Endothelial cell of umbilical vein (primary cell): ENCODE measurements around the gene RHCG. TPM values are rescaled to one million over a fixed set of nuclear protein-coding genes. Genes with fewer than 3 reads are reported as not detected.

Source experiments
- BruUV-seq: library from RNA; stranded (reverse); fragments of 400-500 nt; replicated peaks from 2 replicates; lab custom pipeline; 2021; lab: Mats Ljungman, UMichigan
- CTCF ChIA-PET: fragments of 300-600, 350-600 bp; sonication (Branson Sonifier 250); formaldehyde crosslinking; loops from one replicate; lab custom pipeline; 2021; ENCODE audit warnings: antibody characterized with exemption, inconsistent platforms; lab: Charles Lee
- POLR2A ChIA-PET: fragments of 300-600, 350-600 bp; sonication (Branson Sonifier 250); formaldehyde crosslinking; loops from one replicate; lab custom pipeline; 2021; ENCODE audit warnings: antibody characterized with exemption, inconsistent platforms; lab: Charles Lee
- DNase-seq: peaks from one replicate; pipeline ENCODE4 v3.0.0-alpha.2; 2011; ENCODE audit warnings: low read depth, low spot score
- FAIRE-seq: peaks from 2 replicates; lab custom pipeline; 2011; peaks lifted over from hg19 to GRCh38; lab: Jason Lieb, UNC
- H2AFZ ChIP-seq: 2 replicates; pipeline ENCODE4 v1.6.0; 2012; ENCODE audit warnings: low read depth, low read length, control low read depth, inconsistent platforms
- H3K27ac ChIP-seq: 2 replicates; pipeline ENCODE4 v1.5.1; 2011; ENCODE audit warnings: low read depth, mild to moderate bottlenecking, control low read depth, low read length, moderate library complexity; ENCODE audit not compliant: insufficient read depth
- H3K27me3 ChIP-seq, 2 experiments: 2 replicates each; pipeline versions ENCODE4 v1.6.0 to v1.6.1; 2011; ENCODE audit warnings: low read length in 2 of 2, mixed read lengths in 1 of 2; ENCODE audit not compliant: control insufficient read depth in 2 of 2, insufficient read depth in 2 of 2
- H3K36me3 ChIP-seq, 2 experiments: 2 replicates in 1 of 2; 3 replicates in 1 of 2; pipeline ENCODE4 v1.5.1; 2011; ENCODE audit warnings: low read length in 2 of 2, mild to moderate bottlenecking in 1 of 2, moderate library complexity in 1 of 2; ENCODE audit not compliant: control insufficient read depth in 2 of 2, insufficient read depth in 2 of 2; ENCODE audit errors: extremely low read depth in 1 of 2
- H3K4me1 ChIP-seq: 3 replicates; pipeline ENCODE4 v1.5.1; 2011; ENCODE audit warnings: mild to moderate bottlenecking, low read length; ENCODE audit not compliant: control insufficient read depth, insufficient read depth; ENCODE audit errors: extremely low read depth
- H3K4me2 ChIP-seq: 2 replicates; pipeline ENCODE4 v1.6.1; 2011; ENCODE audit warnings: low read length, control low read depth, mixed read lengths; ENCODE audit not compliant: insufficient read depth
- H3K4me3 ChIP-seq, 3 experiments: fragments of 200-600 bp in 1 of 3; sonication (generic), shearing (Covaris generic) in 1 of 3; replicated peaks in 1 of 3; 2 replicates each; pipeline ENCODE4 v1.5.1; 2011 to 2016; ENCODE audit warnings: control low read depth in 3 of 3, low read length in 3 of 3, mild to moderate bottlenecking in 2 of 3, inconsistent platforms in 1 of 3, low read depth in 1 of 3, moderate library complexity in 1 of 3; ENCODE audit not compliant: insufficient read depth in 1 of 3
- H3K79me2 ChIP-seq: 2 replicates; pipeline ENCODE4 v1.6.0; 2012; ENCODE audit warnings: low read length, inconsistent platforms; ENCODE audit not compliant: control insufficient read depth, insufficient read depth
- H3K9ac ChIP-seq: replicated peaks from 2 replicates; pipeline ENCODE3; 2011; ENCODE audit warnings: low read length, control low read depth; ENCODE audit not compliant: insufficient read depth; ENCODE audit errors: extremely low read depth
- H3K9me1 ChIP-seq: replicated peaks from 3 replicates; pipeline ENCODE4 v1.6.0; 2011; ENCODE audit warnings: mild to moderate bottlenecking, low read length; ENCODE audit not compliant: control insufficient read depth, insufficient read depth; ENCODE audit errors: extremely low read depth
- H3K9me3 ChIP-seq: replicated peaks from 2 replicates; pipeline ENCODE4 v1.5.1; 2012; ENCODE audit warnings: low read length, inconsistent platforms; ENCODE audit not compliant: control insufficient read depth, insufficient read depth
- H4K20me1 ChIP-seq: replicated peaks from 2 replicates; pipeline ENCODE3; 2011; ENCODE audit warnings: mild to moderate bottlenecking, low read length; ENCODE audit not compliant: control insufficient read depth, insufficient read depth; ENCODE audit errors: extremely low read depth
- CTCF ChIP-seq, 2 donors: IDR thresholded peaks; 1 replicate in 1 of 2; 2 replicates in 1 of 2; pipeline ENCODE4 v1.5.1; 2011; ENCODE audit warnings: low read length in 2 of 2, mild to moderate bottlenecking in 2 of 2, moderate library complexity in 2 of 2, control low read depth in 1 of 2, inconsistent platforms in 1 of 2, low read depth in 1 of 2; ENCODE audit not compliant: insufficient read depth in 1 of 2; ENCODE audit errors: extremely low read depth in 1 of 2
- EZH2 ChIP-seq: IDR thresholded peaks from 2 replicates; pipeline ENCODE4 v1.6.1; 2012; ENCODE audit warnings: borderline replicate concordance, low read depth, mild to moderate bottlenecking, moderate library complexity, low read length, inconsistent platforms; ENCODE audit not compliant: severe bottlenecking
- FOS ChIP-seq: IDR thresholded peaks from 2 replicates; pipeline ENCODE4 v1.6.1; 2011; ENCODE audit warnings: mild to moderate bottlenecking, low read length, moderate library complexity, borderline replicate concordance; ENCODE audit not compliant: insufficient read depth
- GATA2 ChIP-seq: IDR thresholded peaks from 2 replicates; pipeline ENCODE4 v1.7.0; 2011; ENCODE audit warnings: low read depth, mild to moderate bottlenecking, moderate library complexity, mixed read lengths, low read length; ENCODE audit not compliant: insufficient read length, insufficient read depth
- JUN ChIP-seq: IDR thresholded peaks from 2 replicates; pipeline ENCODE4 v1.6.1; 2011; ENCODE audit warnings: borderline replicate concordance, low read depth; ENCODE audit not compliant: insufficient read length, insufficient read depth
- MAX ChIP-seq: IDR thresholded peaks from 2 replicates; pipeline ENCODE4 v1.6.1; 2011; ENCODE audit not compliant: insufficient read depth, insufficient read length
- MYC ChIP-seq: IDR thresholded peaks from one replicate; pipeline ENCODE4 v1.6.1; 2011; ENCODE audit warnings: mild to moderate bottlenecking, low read depth, low read length
- POLR2A ChIP-seq: IDR thresholded peaks from 2 replicates; pipeline ENCODE4 v1.6.1; 2012; ENCODE audit warnings: low read depth, mild to moderate bottlenecking, control low read depth, low read length
- POLR2AphosphoS5 ChIP-seq: IDR thresholded peaks from 2 replicates; pipeline ENCODE4 v1.6.1; 2012; ENCODE audit warnings: low read depth, mild to moderate bottlenecking, control low read depth, low read length, moderate library complexity; ENCODE audit not compliant: insufficient read depth
- dilution Hi-C: fragments of 300-500 bp; cut with MboI; formaldehyde crosslinking; loops from one replicate; pipeline ENCODE4 v1.15.0; 2019; ENCODE audit warnings: low sequenced_read_pairs; ENCODE audit not compliant: extremely low pct_ligation_motif_present
- intact Hi-C: fragments of 100-400 bp; cut with micrococcal nuclease; formaldehyde crosslinking; loops from one replicate; pipeline ENCODE4 v1.10.0; 2022
- polyA plus RNA-seq, 4 experiments: library from polyadenylated mRNA; depleted of rRNA in 3 of 4; stranded (reverse) in 3 of 4; unstranded in 1 of 4; fragments of >200 nt; gene quantifications; 2 replicates each; pipeline versions ENCODE4 v1.2.1 to v1.2.3, GENCODE V29; 2011 to 2012; ENCODE audit warnings: missing spikeins in 1 of 4
- total RNA-seq: library from RNA; stranded (reverse); gene quantifications from 2 replicates; pipeline ENCODE4 v1.2.3, GENCODE V29; 2021

Gene RHCG
- total and polyA plus RNA-seq, 2 donors (not counting 3 experiments of a cell fraction or from before 2014, with no cell fraction given): not detected

- ChIA-PET CTCF (interaction anchor here (1.0 to 4.0 kb wide), 3 partner anchors 15 to 119 kb away, joined by 3 to 25 read pairs (median 4); no protein-coding TSS in a partner anchor), POLR2A (no interaction called here)
- Histone ChIP-seq H3K27ac (no peak overlapping the region), H3K4me3 (no peak overlapping the region), H3K4me2 (no peak overlapping the region), H3K36me3 (no peaks in the 10 kb centered on the region), H3K9ac (no peak overlapping the region), H3K79me2 (no peaks in the 10 kb centered on the region), H4K20me1 (no peaks in the 10 kb centered on the region), H3K9me1 (no peaks in the 10 kb centered on the region), H3K4me1 (no peaks in the 10 kb centered on the region), H2AFZ (no peak overlapping the region), H3K9me3 (no peaks in the 10 kb centered on the region), H3K27me3 (peaks cover 4 to 11% of the 10 kb centered on the region in 2 experiments)
- TF ChIP-seq MAX (no peak), GATA2 (no peak), JUN (no peak), FOS (no peak), POLR2A (no peak), CTCF (IDR thresholded peaks at IDR 0.05; ENCODE audit: extremely low read depth in 1 of 2, insufficient read depth in 1 of 2, low read depth in 1 of 2, low read length in 2 of 2) (no peak), EZH2 (no peak), POLR2AphosphoS5 (no peak), MYC (no peak)
- dilution Hi-C loops: no loop called here
- FAIRE-seq: no peak
- intact Hi-C loops: no loop called here
- no peak for DNase-seq
- no TSS peak for BruUV-seq
Measured at GRCh38 chr15:89475661-89476060, 20.7 kb downstream of the RHCG start.
